Kidney epithelial cell (primary cell): Measurements from ENCODE around the gene STX4. TPM values are rescaled to one million over a fixed set of nuclear protein-coding genes. Genes with fewer than 3 reads are reported as not detected.

Experiments used
- DNase-seq: peaks from one replicate; pipeline ENCODE4 v3.0.0-alpha.2; 2010; ENCODE audit warnings: low read depth
- H3K27me3 ChIP-seq: 2 replicates; pipeline ENCODE4 v1.6.0; 2011; ENCODE audit warnings: low read length; ENCODE audit not compliant: control insufficient read depth, insufficient read depth
- H3K36me3 ChIP-seq: 2 replicates; pipeline ENCODE4 v1.5.1; 2011; ENCODE audit warnings: low read length; ENCODE audit not compliant: control insufficient read depth, insufficient read depth
- H3K4me3 ChIP-seq: 2 replicates; pipeline ENCODE4 v1.5.1; 2011; ENCODE audit warnings: low read depth, mild to moderate bottlenecking, control low read depth, low read length
- total RNA-seq: library from RNA; depleted of rRNA; stranded (reverse); fragments of >200 nt; gene quantifications from 2 replicates; pipeline ENCODE4 v1.2.3, GENCODE V29; 2015
- TF ChIP-seq, protein P1 (sequence below): IDR thresholded peaks from 2 replicates; pipeline ENCODE4 v1.5.1; 2011; ENCODE audit warnings: mild to moderate bottlenecking, moderate library complexity, low read length, control low read depth, inconsistent platforms; ENCODE audit not compliant: insufficient read depth, poor library complexity, severe bottlenecking

Gene STX4
- total RNA-seq, 1 donor from 2014 or later = 28.0 TPM

DNA sequence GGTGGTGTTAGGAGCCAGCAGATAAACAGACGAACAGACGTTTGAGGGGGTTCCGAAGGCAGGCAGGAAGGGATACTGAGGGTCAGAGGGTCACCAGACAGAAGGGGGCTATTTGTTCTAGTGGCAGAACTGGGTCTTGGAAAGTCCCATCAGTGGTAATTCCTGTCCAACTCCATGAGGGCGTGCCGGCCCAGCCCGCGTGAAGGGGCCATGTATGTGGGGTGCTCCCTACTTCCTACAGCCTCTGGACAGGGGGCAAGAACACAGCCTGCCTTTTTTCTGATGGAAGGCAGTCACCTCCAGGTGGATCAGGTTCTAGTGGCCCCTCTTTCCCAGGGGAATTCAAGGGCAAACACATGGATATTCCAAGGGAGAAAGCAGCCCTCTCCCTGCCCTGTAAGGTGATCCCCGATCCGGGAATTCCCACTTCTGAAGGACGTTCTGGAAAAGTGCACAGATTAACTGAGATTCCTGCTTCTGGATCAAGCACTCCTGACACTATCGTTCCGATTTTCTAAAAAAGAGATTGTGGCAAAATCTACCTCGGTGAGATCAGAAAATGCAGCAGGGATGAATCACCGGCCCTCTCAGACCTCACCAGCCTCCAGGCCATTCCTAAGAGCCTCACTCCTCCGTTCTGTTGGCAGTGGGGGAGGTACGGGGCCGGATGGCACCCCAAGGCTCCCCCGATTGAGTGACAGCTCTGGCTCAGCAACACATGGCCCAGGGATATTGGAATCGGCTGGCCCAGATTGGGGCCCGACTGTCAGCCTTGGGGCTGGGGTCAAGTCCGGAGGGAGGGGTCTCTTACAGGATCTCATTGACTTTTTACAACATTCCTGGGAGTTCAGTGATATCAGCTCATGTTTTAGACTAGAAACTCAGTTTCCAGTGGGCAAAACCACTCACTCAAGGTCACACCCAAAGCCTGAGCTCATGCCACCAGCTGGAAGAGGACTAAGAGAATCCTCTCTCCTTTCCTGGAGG lies 35.3 kb upstream of the STX4 start:
- H3K27me3 ChIP-seq = peaks cover 3% of the 10 kb centered on the region
- peak; percentile 67 for DNase-seq

DNA sequence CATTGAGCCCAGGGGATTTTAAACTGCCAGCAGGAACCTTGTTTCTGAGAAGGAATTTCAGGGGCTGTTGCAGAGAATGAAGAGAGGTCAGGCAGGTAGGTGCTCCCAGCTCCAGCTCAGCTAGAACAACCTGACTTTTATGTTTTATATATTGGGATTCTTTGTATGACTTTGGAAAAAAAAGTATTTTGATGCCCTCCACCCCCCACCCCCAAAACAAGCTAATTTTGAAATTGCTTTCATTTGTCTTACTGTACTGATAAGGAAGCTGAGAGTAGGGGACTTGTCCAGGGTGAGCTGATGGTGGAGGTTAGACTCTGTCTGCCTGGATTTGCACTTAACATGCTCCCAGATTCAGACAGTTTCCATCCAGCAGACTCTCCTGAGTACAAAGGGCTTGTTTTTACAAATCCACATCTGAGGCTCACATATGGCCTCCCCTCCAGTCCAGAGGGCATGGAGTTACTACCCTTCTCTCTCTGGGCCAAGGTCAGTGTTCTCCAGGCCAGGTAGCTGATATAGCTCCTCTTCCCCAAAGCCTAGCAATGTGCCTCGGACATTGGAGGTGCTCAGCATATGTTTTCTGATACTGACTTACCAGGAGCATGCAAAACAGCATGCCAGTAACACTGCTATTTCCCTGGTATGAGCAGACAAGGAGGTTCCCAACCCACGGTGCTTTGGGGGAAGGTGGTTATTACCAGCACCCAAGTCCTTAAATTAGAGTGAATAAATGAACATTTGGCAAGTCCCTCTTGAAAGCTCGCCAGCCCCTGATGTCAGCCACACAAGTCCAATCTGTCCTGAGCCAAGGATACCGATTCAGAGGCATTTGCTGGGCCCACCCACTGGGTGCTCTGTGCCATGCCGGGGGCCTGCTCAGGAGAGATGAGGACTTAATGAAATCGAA lies 34.3 kb upstream of the STX4 start:
- no peaks in the 10 kb centered on the region for H3K36me3 ChIP-seq
- TF ChIP-seq, protein P1, sequence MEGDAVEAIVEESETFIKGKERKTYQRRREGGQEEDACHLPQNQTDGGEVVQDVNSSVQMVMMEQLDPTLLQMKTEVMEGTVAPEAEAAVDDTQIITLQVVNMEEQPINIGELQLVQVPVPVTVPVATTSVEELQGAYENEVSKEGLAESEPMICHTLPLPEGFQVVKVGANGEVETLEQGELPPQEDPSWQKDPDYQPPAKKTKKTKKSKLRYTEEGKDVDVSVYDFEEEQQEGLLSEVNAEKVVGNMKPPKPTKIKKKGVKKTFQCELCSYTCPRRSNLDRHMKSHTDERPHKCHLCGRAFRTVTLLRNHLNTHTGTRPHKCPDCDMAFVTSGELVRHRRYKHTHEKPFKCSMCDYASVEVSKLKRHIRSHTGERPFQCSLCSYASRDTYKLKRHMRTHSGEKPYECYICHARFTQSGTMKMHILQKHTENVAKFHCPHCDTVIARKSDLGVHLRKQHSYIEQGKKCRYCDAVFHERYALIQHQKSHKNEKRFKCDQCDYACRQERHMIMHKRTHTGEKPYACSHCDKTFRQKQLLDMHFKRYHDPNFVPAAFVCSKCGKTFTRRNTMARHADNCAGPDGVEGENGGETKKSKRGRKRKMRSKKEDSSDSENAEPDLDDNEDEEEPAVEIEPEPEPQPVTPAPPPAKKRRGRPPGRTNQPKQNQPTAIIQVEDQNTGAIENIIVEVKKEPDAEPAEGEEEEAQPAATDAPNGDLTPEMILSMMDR = no peak
- H3K4me3 ChIP-seq = no peak overlapping the region
- no peak for DNase-seq
- H3K27me3 ChIP-seq = peaks cover 3% of the 10 kb centered on the region

More for the DNA sequence above, 35.3 kb upstream of the STX4 start:
- no peaks in the 10 kb centered on the region for H3K36me3 ChIP-seq
- TF ChIP-seq, protein P1 = no peak
- peak overlapping the region; percentile 55 for H3K4me3 ChIP-seq

GRCh38 chr16:31000671-31001382 lies 32.5 kb upstream of the STX4 start:
- TF ChIP-seq, protein P1 = no peak
- Histone ChIP-seq H3K4me3 (no peak overlapping the region), H3K36me3 (no peaks in the 10 kb centered on the region), H3K27me3 (peaks cover 3% of the 10 kb centered on the region)
- DNase-seq = no peak

- Histone ChIP-seq H3K4me3 (no peak overlapping the region), H3K27me3 (peaks cover 3% of the 10 kb centered on the region), H3K36me3 (no peaks in the 10 kb centered on the region)
- DNase-seq = no peak
- TF ChIP-seq, protein P1 = no peak
Measured at GRCh38 chr16:31001507-31002249, 31.7 kb upstream of the STX4 start.

DNA sequence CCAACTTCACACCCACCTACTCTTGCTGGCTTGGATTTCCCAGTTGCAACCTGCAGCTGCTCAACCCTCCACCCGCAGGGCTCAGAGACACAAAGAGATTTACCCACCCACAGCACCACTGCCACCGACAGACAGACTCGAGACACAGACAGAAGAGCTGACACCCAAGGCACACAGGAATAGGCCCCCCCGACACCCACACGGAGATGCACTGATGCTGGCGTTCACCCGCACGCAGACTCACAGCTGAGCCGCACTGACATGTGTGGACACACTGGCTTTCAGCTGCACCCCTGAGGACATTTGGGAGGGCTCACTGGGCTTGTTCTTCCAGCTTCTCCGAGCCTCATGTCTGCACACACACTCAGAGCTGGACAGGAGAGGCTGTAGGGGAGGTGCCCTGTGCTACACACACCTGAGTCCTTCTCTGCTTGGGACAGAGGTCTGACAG lies 31.1 kb upstream of the STX4 start:
- Histone ChIP-seq H3K36me3 (no peaks in the 10 kb centered on the region), H3K27me3 (peaks cover 3% of the 10 kb centered on the region), H3K4me3 (no peak overlapping the region)
- TF ChIP-seq, protein P1 = no peak
- DNase-seq = no peak
